HG03460 (cell line): Measurements from ENCODE around the gene PEF1.
A peak's percentile ranks its signal among the peaks of the same experiment; 100 is the strongest.

Source experiments
- ATAC-seq: cut with Tn5 transposase; IDR thresholded peaks from one replicate; pipeline ENCODE4 v1.9.1; 2021; ENCODE audit not compliant: unreplicated experiment

PEF1 gene

GRCh38 chr1:31644560-31645273 lies at the start of gene PEF1:
Gene PEF1 (minus strand): TSS chr1:31644876. CDS start chr1:31644864, 12 bp downstream.
- ATAC-seq, result peak; percentile 88

DNA sequence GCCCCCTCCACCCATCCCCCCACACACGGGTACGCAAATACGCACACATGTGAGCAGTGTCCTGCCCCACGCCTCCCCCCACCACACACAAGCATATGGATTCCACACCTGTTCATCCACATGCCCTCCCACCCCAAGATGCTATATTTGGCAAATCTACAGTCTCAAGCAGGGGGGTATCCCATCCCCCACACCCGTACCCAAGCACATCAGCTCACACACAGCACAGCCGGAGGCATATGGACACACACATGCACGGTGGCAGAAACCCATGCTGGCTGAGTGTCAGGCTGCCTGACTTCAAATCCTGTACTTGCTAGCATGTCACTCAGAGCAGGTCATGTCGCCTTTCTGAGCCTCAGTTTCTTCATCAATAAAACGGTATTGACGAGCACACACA lies 48.6 kb upstream of the PEF1 start:
- no peak for ATAC-seq

- no peak for ATAC-seq
These were observed 47.3 kb upstream of the PEF1 start for GRCh38 chr1:31691951-31692350.

GRCh38 chr1:31691446-31691845 lies 46.8 kb upstream of the PEF1 start:
- no peak for ATAC-seq

- no peak for ATAC-seq
These were observed 46.2 kb upstream of the PEF1 start for GRCh38 chr1:31690921-31691320.

GRCh38 chr1:31689854-31690253 lies 45.2 kb upstream of the PEF1 start:
- no peak for ATAC-seq

GRCh38 chr1:31689379-31689778 lies 44.7 kb upstream of the PEF1 start:
- no peak for ATAC-seq

DNA sequence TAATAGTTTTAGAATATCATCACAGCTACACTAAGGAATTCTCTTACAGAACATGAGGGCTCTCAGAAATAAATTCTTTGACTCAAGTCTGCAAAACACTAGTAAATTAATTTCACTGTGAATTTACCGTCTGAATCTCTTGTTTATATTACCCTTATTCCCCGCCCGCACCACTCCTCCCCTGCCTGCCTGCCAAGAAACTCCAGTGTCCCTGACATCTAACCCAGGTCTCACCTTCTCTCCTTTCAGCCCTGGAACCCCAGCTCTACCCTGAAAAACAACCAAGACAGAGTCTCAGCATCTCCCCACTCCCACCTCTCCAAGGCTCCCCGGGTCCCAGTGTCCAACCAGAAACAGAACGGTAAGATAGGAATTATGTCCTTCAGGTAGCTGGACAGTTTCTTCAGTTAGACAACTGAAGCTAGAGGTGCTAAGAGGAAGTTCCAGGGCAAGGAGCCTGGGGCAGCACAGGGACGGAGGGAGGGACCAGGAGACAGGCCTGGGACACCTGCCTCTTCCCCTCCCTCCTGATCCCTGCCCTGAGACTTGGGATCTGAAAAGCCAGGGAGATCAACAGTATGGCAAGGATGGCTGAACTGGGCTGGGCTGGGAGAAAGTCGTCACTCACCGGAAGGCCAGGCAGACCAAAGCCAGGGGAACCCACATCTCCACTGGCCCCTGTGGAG lies 43.7 kb upstream of the PEF1 start:
- no peak for ATAC-seq

- no peak for ATAC-seq
These were observed 42.9 kb upstream of the PEF1 start for GRCh38 chr1:31687601-31688000.

GRCh38 chr1:31685795-31686194 lies 41.1 kb upstream of the PEF1 start:
- ATAC-seq, result no peak

- ATAC-seq, result no peak
These were observed 39.3 kb upstream of the PEF1 start for GRCh38 chr1:31683997-31684396.

DNA sequence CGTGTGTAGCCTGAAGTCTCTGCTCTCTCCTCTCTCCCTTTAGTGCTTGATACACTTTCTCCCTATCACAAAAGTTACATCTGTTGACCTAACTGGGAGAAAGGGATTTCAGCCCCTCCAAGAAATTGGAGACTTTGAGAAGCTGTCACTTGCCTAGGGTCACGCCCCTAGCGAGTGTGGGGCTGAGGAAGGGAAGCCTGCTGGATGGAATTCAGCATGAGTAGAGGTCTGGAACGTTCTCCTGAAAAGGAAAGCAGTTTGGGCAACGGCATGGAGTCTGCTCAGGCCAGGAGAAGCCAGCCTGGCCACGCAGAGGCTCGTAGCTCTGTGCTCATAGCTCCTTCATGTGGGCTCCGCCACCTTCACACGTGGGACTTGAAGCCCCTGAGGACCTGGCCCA lies 36.7 kb upstream of the PEF1 start:
- ATAC-seq, result no peak

DNA sequence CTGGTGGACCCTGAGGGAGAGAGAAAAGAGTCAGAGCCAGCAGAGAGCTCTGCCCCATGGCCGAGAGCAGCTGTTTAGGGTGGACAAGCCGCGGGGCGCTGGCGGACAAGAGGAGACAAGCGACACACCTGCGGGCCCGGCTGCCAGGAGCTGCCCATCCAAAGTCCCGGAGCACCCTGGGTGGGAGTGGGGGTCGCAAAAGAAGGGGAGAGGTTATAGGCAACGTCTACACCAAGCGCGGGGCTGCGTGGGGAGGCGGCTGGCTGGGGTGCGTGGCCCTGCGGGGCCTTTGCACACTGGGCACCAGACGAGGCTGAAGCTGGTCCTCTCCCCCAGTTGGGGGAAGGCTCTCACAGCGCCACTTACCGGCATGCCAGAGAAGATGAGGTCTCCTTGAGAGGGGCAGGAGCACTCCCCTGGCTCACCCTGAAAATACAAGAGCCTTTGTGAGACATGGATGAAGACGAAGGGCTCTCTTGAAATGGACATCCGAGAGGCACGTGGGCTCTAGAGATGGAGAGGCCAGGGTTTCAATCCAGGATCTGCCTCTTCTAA lies 35.1 kb upstream of the PEF1 start:
- no peak for ATAC-seq

GRCh38 chr1:31679091-31679490 lies 34.4 kb upstream of the PEF1 start:
- no peak for ATAC-seq

GRCh38 chr1:31678681-31679080 lies 34.0 kb upstream of the PEF1 start:
- no peak for ATAC-seq

- ATAC-seq, result no peak
These were observed 33.3 kb upstream of the PEF1 start for GRCh38 chr1:31677949-31678348.

- ATAC-seq, result no peak
These were observed 32.7 kb upstream of the PEF1 start for GRCh38 chr1:31677401-31677800.

GRCh38 chr1:31675756-31676155 lies 31.1 kb upstream of the PEF1 start:
- ATAC-seq, result no peak

DNA sequence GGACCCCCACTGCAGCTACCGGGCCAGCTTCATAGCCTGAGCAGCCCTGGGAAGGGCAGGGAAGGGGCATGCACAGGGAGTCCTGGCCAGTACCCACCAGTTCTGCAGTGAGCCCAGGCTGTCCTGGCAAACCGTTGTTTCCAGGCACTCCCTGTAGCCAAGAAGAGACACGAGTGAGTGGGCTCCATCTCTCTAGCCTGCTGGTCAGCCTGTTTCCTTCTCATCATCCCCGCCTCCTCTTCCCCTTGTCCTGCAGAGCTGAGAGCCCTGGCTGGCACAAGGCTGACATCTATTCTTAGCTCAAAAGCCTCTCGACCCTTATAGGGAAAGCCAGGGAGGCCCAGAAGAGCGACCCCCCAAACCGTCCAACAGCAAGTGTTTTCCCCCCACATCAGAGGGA lies 30.5 kb upstream of the PEF1 start:
- no peak for ATAC-seq

GRCh38 chr1:31674626-31675025 lies 29.9 kb upstream of the PEF1 start:
- ATAC-seq, result no peak

DNA sequence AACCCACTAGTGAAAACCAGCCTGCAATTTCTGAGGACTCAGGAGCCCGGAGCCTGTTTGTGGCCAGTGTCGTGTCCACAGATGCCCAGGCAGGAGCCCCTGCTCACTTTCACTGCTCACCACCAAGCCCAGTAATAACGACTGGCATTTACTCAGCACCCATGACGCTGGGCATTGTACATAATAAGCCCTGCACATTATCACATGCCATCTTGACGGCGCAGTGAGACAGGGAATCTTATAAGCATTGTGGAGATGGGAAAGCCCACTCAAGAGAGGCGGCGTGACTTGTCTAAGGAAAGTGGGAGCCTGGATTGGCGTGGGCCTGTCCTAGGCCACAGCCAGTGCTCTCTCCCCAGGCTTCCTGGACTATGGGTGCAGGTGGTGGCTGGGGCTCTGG lies 28.8 kb upstream of the PEF1 start:
- ATAC-seq, result no peak

DNA sequence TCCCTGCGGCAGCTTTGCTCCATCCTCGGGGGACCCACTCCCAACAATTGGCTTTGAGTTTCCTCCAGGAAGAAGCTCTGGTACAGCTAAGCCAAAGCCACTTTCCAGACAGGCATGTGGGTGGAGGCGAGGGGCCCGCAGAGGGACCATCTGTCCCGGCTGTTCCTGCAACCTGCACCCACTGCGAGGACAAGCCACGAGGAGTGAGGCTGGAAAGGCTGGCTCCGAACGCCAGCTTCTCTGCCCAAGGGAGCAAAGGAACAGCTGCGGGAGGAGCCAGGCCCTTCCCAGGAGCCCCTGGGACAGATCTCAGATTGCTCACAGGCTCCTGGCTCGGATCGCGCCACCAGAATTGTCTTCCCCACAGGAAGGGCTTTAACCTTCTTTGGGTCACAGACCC lies 28.3 kb upstream of the PEF1 start:
- ATAC-seq, result no peak
